Nephron progenitor cell (in vitro differentiated cells): ENCODE data around the gene HMX2.
A peak's percentile ranks its signal among the peaks of the same experiment; 100 is the strongest.

Experiments
- DNase-seq: peaks from one replicate; pipeline ENCODE4 v3.0.0; 2021
- H3K27ac Mint-ChIP-seq: 2 replicates; pipeline ENCODE4 v1.8.0; 2021; ENCODE audit warnings: mild to moderate bottlenecking, moderate library complexity, mixed read lengths
- H3K27me3 Mint-ChIP-seq: 2 replicates; pipeline ENCODE4 v1.8.0; 2021; ENCODE audit warnings: mild to moderate bottlenecking, low read depth, mixed read lengths; ENCODE audit not compliant: poor library complexity
- H3K36me3 Mint-ChIP-seq: 2 replicates; pipeline ENCODE4 v1.8.0; 2021; ENCODE audit warnings: low read depth, mixed read lengths
- H3K4me1 Mint-ChIP-seq: 2 replicates; pipeline ENCODE4 v1.8.0; 2021; ENCODE audit warnings: mixed read lengths
- H3K4me3 Mint-ChIP-seq: 2 replicates; pipeline ENCODE4 v1.8.0; 2021; ENCODE audit warnings: mild to moderate bottlenecking, moderate library complexity, mixed read lengths
- H3K9me3 Mint-ChIP-seq: 2 replicates; pipeline ENCODE4 v1.8.0; 2021; ENCODE audit warnings: mild to moderate bottlenecking, moderate library complexity, mixed read lengths
- CTCF ChIP-seq: fragments of 200-600 bp; sonication (generic); IDR thresholded peaks from 2 replicates; pipeline ENCODE4 v1.5.0; 2021; ENCODE audit warnings: antibody characterized with exemption

Gene HMX2

GRCh38 chr10:123147635-123148413, at the start of gene HMX2:
TSS of gene HMX2 (plus strand) at chr10:123148136. CDS start at chr10:123148379, 243 bp downstream.
- Mint-ChIP-seq H3K4me3 (peak within 1 kb of the TSS; percentile 68), H3K27ac (no peak within 1 kb of the TSS), H3K36me3 (no peaks in the 10 kb centered on the region), H3K4me1 (peaks cover 30% of the 10 kb centered on the region), H3K9me3 (no peaks in the 10 kb centered on the region), H3K27me3 (peaks cover 100% of the 10 kb centered on the region)
- DNase-seq, result peak; percentile 73
- TF ChIP-seq CTCF, result no peak

GRCh38 chr10:123100030-123100762, 47.7 kb upstream of the HMX2 start:
- peaks cover 44% of the 10 kb centered on the region for H3K27me3 Mint-ChIP-seq

GRCh38 chr10:123101872-123102271, 46.1 kb upstream of the HMX2 start:
- Mint-ChIP-seq H3K27ac (no peak overlapping the region), H3K4me3 (no peak overlapping the region), H3K36me3 (no peaks in the 10 kb centered on the region), H3K9me3 (no peaks in the 10 kb centered on the region), H3K27me3 (peaks cover 30% of the 10 kb centered on the region), H3K4me1 (peaks cover 4% of the 10 kb centered on the region)
- no peak for TF ChIP-seq CTCF
- no peak for DNase-seq

More at GRCh38 chr10:123100030-123100762, 47.7 kb upstream of the HMX2 start:
- Mint-ChIP-seq H3K4me1 (no peaks in the 10 kb centered on the region), H3K27ac (no peak overlapping the region), H3K36me3 (no peaks in the 10 kb centered on the region), H3K4me3 (no peak overlapping the region), H3K9me3 (no peaks in the 10 kb centered on the region)
- no peak for TF ChIP-seq CTCF
- no peak for DNase-seq

- no peaks in the 10 kb centered on the region for H3K36me3 Mint-ChIP-seq
- H3K4me1 Mint-ChIP-seq, result peaks cover 4% of the 10 kb centered on the region
- no peak overlapping the region for H3K27ac Mint-ChIP-seq
- H3K27me3 Mint-ChIP-seq, result peaks cover 25% of the 10 kb centered on the region
- no peak for DNase-seq
- no peak overlapping the region for H3K4me3 Mint-ChIP-seq
- no peak for TF ChIP-seq CTCF
- H3K9me3 Mint-ChIP-seq, result no peaks in the 10 kb centered on the region
These were observed 45.3 kb upstream of the HMX2 start for GRCh38 chr10:123102673-123103072.

GRCh38 chr10:123103944-123104343, 44.0 kb upstream of the HMX2 start:
- DNase-seq, result no peak
- TF ChIP-seq CTCF, result no peak
- H3K27ac Mint-ChIP-seq, result no peak overlapping the region
- no peaks in the 10 kb centered on the region for H3K36me3 Mint-ChIP-seq
- no peak overlapping the region for H3K4me3 Mint-ChIP-seq
- H3K9me3 Mint-ChIP-seq, result no peaks in the 10 kb centered on the region
- H3K4me1 Mint-ChIP-seq, result peaks cover 4% of the 10 kb centered on the region
- H3K27me3 Mint-ChIP-seq, result peaks cover 16% of the 10 kb centered on the region
